HUES64 (cell line): ENCODE data around the gene ABCC4.
"Not testable (repeated sequence)": the region's sequence is repeated elsewhere in the genome, so short reads cannot be mapped to it uniquely, and the experiment has no call there.

Experiments
- H3K27ac ChIP-seq: 2 replicates; pipeline ENCODE4 v1.7.0; 2013; ENCODE audit warnings: low read depth, low read length, inconsistent platforms
- H3K27me3 ChIP-seq: 2 replicates; pipeline ENCODE4 v1.6.1; 2013; ENCODE audit warnings: mild to moderate bottlenecking, low read length; ENCODE audit not compliant: insufficient read depth
- H3K36me3 ChIP-seq: 2 replicates; pipeline ENCODE4 v1.6.1; 2013; ENCODE audit warnings: mild to moderate bottlenecking, low read length; ENCODE audit not compliant: insufficient read depth
- H3K4me1 ChIP-seq: 2 replicates; pipeline ENCODE4 v1.6.1; 2013; ENCODE audit warnings: mild to moderate bottlenecking, low read length, moderate library complexity; ENCODE audit not compliant: insufficient read depth
- H3K4me3 ChIP-seq: 2 replicates; pipeline ENCODE4 v1.5.1; 2013; ENCODE audit warnings: mild to moderate bottlenecking, low read length, moderate library complexity
- H3K9ac ChIP-seq: 2 replicates; pipeline ENCODE4 v1.6.1; 2013; ENCODE audit warnings: mild to moderate bottlenecking, low read depth, low read length
- H3K9me3 ChIP-seq: 2 replicates; pipeline ENCODE4 v1.6.1; 2013; ENCODE audit warnings: low read depth, low read length; ENCODE audit not compliant: insufficient read depth
- WGBS: fragments of 150-250, 120-280 bp; methylation state at CpG from one replicate; pipeline ENCODE4 v1.1.7; 2013; ENCODE audit warnings: missing lambda C conversion rate; 5-methylcytosine and 5-hydroxymethylcytosine counted together

Gene ABCC4

DNA sequence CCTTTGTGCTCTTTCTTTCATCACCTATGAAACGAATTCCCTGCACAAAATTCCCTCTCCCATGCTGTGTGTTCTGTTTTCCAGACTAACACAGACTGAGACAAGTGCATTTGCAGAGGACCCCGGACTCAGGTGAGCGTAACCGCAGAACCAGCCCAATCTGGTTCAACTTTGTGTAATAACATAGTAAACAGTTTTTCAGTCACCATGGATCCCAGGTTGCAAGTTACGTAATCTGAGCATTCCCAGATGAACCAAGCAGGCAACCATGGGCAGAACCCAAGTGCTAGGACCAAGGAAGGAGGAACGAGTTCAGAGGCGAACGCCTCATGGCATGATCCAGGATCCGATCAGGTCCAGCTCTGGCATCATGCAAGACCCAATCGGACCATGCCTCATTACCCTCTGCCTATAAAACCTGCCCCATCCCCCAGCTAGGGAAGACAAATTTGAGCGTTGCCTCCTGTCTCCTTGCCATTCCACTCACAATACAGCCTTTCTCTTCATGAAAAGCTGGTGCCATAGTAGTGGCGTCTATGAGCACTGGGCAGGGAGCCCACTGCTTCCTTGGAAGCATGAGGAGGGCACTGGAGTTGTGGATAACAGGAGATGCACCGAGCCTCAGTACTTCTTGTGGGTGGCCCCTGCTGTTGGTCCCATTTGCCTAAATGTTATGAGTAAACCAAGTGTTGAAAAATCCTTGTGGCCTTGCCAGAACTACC is 107.6 kb downstream of the ABCC4 start:
- no peaks in the 10 kb centered on the region for H3K4me1 ChIP-seq
- H3K9ac ChIP-seq = no peak overlapping the region
- no peaks in the 10 kb centered on the region for H3K9me3 ChIP-seq
- H3K27me3 ChIP-seq = no peaks in the 10 kb centered on the region
- H3K4me3 ChIP-seq = no peak overlapping the region
- no peak overlapping the region for H3K27ac ChIP-seq
- 91% methylated on average over 13 of the region's 13 CpGs for WGBS
- no peaks in the 10 kb centered on the region for H3K36me3 ChIP-seq

GRCh38 chr13:95192998-95193397 is 108.3 kb downstream of the ABCC4 start:
- Histone ChIP-seq H3K4me3 (no peak overlapping the region), H3K9ac (no peak overlapping the region), H3K36me3 (no peaks in the 10 kb centered on the region), H3K4me1 (no peaks in the 10 kb centered on the region), H3K27me3 (no peaks in the 10 kb centered on the region), H3K9me3 (no peaks in the 10 kb centered on the region), H3K27ac (no peak overlapping the region)
- 85% methylated on average over 7 of the region's 7 CpGs for WGBS

- H3K36me3 ChIP-seq, H3K9ac ChIP-seq, H3K4me3 ChIP-seq, H3K27ac ChIP-seq, H3K9me3 ChIP-seq, H3K27me3 ChIP-seq, H3K4me1 ChIP-seq: not testable (repeated sequence)
- WGBS = 93% methylated on average over 5 of the region's 5 CpGs
Measured at GRCh38 chr13:95192564-95192945, 108.7 kb downstream of the ABCC4 start.

DNA sequence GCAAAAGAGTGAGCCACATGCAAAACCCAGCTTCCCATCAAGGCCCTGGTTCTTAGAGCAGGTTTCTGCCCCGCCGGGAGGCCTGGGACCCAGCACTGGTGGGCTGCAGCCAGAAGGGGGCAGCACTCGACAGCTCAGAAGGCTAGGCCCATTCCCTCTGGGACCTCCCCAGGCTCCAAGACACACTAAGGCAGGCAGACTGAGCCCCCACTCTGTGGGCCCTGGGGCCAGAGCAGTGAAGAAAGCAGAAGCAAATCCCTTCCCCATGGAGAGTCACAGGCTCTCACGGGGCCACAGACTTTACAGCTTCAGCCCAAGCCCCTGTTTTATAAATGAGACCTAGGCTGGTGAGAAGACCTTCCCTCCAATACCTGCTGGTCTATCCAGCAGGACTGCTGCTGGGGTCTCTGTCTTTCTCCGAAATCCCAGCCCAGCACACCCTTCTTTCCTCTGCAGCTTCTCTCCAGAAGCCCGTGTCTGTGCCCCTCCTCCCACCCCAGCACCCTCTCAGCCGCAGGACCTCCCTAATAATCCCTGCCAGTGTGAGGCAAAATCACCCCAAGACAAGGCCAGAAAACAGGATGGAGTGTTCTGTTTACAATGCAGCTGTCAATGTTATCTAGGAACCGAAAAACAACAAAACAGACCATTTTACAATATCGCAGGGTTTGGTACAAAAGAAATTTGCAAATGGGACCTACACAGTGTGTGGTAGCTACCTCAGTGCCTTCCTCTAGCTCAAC is 109.3 kb downstream of the ABCC4 start:
- Histone ChIP-seq H3K36me3 (no peaks in the 10 kb centered on the region), H3K27ac (no peak overlapping the region)

DNA sequence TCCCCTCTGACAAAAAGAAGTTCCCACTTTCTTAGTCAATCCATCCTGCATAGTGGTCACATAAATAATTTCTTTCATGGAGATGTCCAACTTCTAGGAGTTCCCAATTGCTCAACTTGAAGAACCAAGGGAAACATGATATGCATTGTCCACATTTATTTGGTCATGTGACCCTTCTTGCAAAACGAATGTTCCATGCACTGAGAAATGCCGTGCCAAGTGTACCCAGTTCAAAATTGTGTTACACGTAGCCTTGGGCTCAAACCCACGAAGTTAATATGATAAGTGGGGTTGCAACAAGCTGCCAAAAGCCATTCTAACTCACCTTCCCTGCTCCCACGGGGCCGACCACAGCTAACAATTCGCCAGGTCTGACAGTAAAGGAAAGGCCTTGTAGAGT is 113.1 kb downstream of the ABCC4 start:
- Histone ChIP-seq H3K4me1 (no peaks in the 10 kb centered on the region), H3K4me3 (no peak overlapping the region), H3K27me3 (no peaks in the 10 kb centered on the region), H3K27ac (no peak overlapping the region), H3K9ac (no peak overlapping the region), H3K9me3 (no peaks in the 10 kb centered on the region), H3K36me3 (no peaks in the 10 kb centered on the region)
- WGBS = 87% methylated on average over 4 of the region's 7 CpGs

More for the DNA sequence above, 109.3 kb downstream of the ABCC4 start:
- no peak overlapping the region for H3K9ac ChIP-seq
- H3K4me3 ChIP-seq = no peak overlapping the region
- H3K4me1 ChIP-seq = no peaks in the 10 kb centered on the region
- 49% methylated on average over 9 of the region's 9 CpGs for WGBS
- H3K27me3 ChIP-seq = no peaks in the 10 kb centered on the region
- H3K9me3 ChIP-seq = no peaks in the 10 kb centered on the region

DNA sequence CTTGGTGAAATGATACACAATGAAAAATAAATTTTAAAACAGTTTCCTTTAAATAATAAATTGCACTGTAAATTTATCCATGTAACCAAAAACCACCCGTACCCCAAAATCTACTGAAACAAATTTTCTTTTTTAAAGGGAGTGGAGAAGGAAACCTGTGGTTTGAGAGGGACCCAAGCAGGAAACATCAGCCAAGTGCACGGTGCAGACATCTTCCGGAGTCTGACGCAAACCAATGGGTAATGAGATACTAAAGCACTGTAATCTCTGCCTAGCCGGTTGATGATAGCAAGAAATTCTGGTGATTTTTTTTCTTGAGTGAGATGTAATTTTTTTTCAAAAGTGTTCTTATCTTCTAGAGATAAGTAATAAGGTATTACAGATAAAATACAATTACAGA is 115.4 kb downstream of the ABCC4 start:
- Histone ChIP-seq H3K27me3 (no peaks in the 10 kb centered on the region), H3K4me3 (no peak overlapping the region), H3K9me3 (no peaks in the 10 kb centered on the region), H3K36me3 (no peaks in the 10 kb centered on the region), H3K9ac (no peak overlapping the region), H3K4me1 (no peaks in the 10 kb centered on the region), H3K27ac (no peak overlapping the region)
- WGBS = 94% methylated on average over 4 of the region's 5 CpGs

DNA sequence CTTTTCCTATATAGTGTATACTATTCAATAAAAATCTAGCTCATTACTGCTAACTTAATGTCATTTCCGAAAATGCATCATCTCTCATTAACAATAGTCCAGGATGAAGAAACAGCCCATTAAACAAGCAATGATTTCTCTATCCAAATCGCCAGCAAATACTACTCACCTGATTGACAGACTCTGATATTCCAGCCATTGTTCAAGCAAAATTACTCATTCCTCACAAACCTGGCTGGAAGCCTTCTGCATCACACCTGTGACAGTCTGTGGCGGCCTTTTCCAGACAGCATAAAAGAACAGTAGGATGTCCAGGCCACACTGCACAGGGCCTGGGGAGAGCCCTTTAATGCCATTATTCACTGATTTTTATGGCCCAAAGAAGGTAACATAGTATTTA is 115.9 kb downstream of the ABCC4 start:
- Histone ChIP-seq H3K27me3 (no peaks in the 10 kb centered on the region), H3K9me3 (no peaks in the 10 kb centered on the region), H3K4me1 (no peaks in the 10 kb centered on the region), H3K9ac (no peak overlapping the region), H3K4me3 (no peak overlapping the region), H3K27ac (no peak overlapping the region), H3K36me3 (no peaks in the 10 kb centered on the region)
- WGBS = 87% methylated on average over 3 of the region's 3 CpGs

DNA sequence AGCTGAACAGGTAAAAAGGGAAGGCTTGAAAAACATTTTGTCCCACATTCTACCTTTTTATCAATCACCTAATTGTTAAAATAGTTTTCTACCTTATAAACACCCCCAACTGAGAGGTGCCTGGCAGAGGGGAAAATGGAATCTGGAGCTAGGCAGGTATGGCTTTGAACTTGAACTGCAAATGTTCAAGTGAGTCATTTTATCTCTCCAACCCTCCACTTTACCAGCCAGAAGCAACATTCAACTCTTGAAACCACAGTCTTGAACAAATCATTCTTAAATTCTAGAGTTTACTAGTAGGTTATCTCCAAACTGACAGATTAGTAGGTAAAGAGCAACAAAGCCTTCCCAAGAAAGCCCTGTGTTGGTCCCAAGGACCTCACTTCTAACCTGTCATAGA is 116.9 kb downstream of the ABCC4 start:
- Histone ChIP-seq H3K9ac (no peak overlapping the region), H3K27me3 (no peaks in the 10 kb centered on the region), H3K4me3 (no peak overlapping the region), H3K36me3 (no peaks in the 10 kb centered on the region), H3K9me3 (no peaks in the 10 kb centered on the region), H3K27ac (no peak overlapping the region), H3K4me1 (no peaks in the 10 kb centered on the region)

- H3K9me3 ChIP-seq = no peaks in the 10 kb centered on the region
- H3K27me3 ChIP-seq = no peaks in the 10 kb centered on the region
- H3K4me3 ChIP-seq = no peak overlapping the region
- no peaks in the 10 kb centered on the region for H3K36me3 ChIP-seq
- H3K27ac ChIP-seq = no peak overlapping the region
- 86% methylated on average over 2 of the region's 5 CpGs for WGBS
- no peaks in the 10 kb centered on the region for H3K4me1 ChIP-seq
- H3K9ac ChIP-seq = no peak overlapping the region
Measured at GRCh38 chr13:95182570-95183265, 118.5 kb downstream of the ABCC4 start.

GRCh38 chr13:95181586-95181985 is 119.7 kb downstream of the ABCC4 start:
- H3K9ac ChIP-seq = no peak overlapping the region
- no peaks in the 10 kb centered on the region for H3K27me3 ChIP-seq
- no peaks in the 10 kb centered on the region for H3K4me1 ChIP-seq
- no peaks in the 10 kb centered on the region for H3K36me3 ChIP-seq
- WGBS = 89% methylated on average over 2 of the region's 2 CpGs
- H3K4me3 ChIP-seq = no peak overlapping the region
- no peak overlapping the region for H3K27ac ChIP-seq
- no peaks in the 10 kb centered on the region for H3K9me3 ChIP-seq

- no peaks in the 10 kb centered on the region for H3K27me3 ChIP-seq
- no peaks in the 10 kb centered on the region for H3K9me3 ChIP-seq
- H3K4me3 ChIP-seq = no peak overlapping the region
- WGBS = 96% methylated on average over 5 of the region's 5 CpGs
- H3K4me1 ChIP-seq = no peaks in the 10 kb centered on the region
- no peaks in the 10 kb centered on the region for H3K36me3 ChIP-seq
- no peak overlapping the region for H3K9ac ChIP-seq
- H3K27ac ChIP-seq = no peak overlapping the region
Measured at GRCh38 chr13:95180513-95181245, 120.6 kb downstream of the ABCC4 start.
